Smooth muscle cell of the pulmonary artery (primary cell): ENCODE results near the gene SPTA1. TPM values are rescaled to one million over a fixed set of nuclear protein-coding genes. Genes with fewer than 3 reads are reported as not detected.

Experiments used
- total RNA-seq: library from RNA; depleted of rRNA; stranded (reverse); fragments of >200 nt; gene quantifications from 2 replicates; pipeline ENCODE4 v1.2.3, GENCODE V29; 2014

SPTA1 gene
- total RNA-seq, result under 0.01 and 0.10 TPM in 2 replicates

GRCh38 chr1:158686111-158687009 is at the start of gene SPTA1:
SPTA1 (minus strand) TSS chr1:158686715; CDS start chr1:158686517, 198 bp downstream.

GRCh38 chr1:158720620-158721019 is 34.1 kb upstream of the SPTA1 start, which contains the start of gene OR6K3:
OR6K3 (minus strand) TSS chr1:158720720; CDS start chr1:158718115, 2,605 bp downstream.

GRCh38 chr1:158700552-158700951 is 14.0 kb upstream of the SPTA1 start, which contains the start of gene OR6K2:
OR6K2 (minus strand) TSS chr1:158700652; CDS start chr1:158700652, 0 bp downstream.

GRCh38 chr1:158604968-158605367 is 81.5 kb downstream of the SPTA1 start, which contains the start of gene OR10Z1:
OR10Z1 (plus strand) TSS chr1:158605268; CDS start chr1:158606439, 1,171 bp downstream.

GRCh38 chr1:158579733-158580132 is 106.8 kb downstream of the SPTA1 start, which contains the start of gene OR10X1:
OR10X1 (minus strand) TSS chr1:158579899; CDS start chr1:158579899, 0 bp downstream.

GRCh38 chr1:158570480-158570879 is 116.0 kb downstream of the SPTA1 start, which contains the start of gene OR6P1:
OR6P1 (minus strand) TSS chr1:158570580; CDS start chr1:158563604, 6,976 bp downstream.

Other genes with a start within 250 kb of the SPTA1 start
- gene OR10K1, start 224.9 kb downstream of the SPTA1 start, total RNA-seq, result not detected in 2 replicates
- not detected in 2 replicates for gene OR10R2, start 214.5 kb downstream of the SPTA1 start, total RNA-seq
- gene OR6Y1, start 132.3 kb downstream of the SPTA1 start, total RNA-seq, result not detected in 2 replicates
- not detected in 2 replicates for gene OR6P1, start 116.1 kb downstream of the SPTA1 start, total RNA-seq
- not detected in 2 replicates for gene OR10X1, start 106.8 kb downstream of the SPTA1 start, total RNA-seq
- gene OR10Z1, start 81.4 kb downstream of the SPTA1 start, total RNA-seq, result not detected in 2 replicates
- gene OR6K2, start 13.9 kb upstream of the SPTA1 start, total RNA-seq, result not detected in 2 replicates
- not detected in 2 replicates for gene OR6K3, start 34.0 kb upstream of the SPTA1 start, total RNA-seq
- not detected in 2 replicates for gene OR6K6, start 68.0 kb upstream of the SPTA1 start, total RNA-seq
- not detected in 2 replicates for gene OR6N1, start 85.5 kb upstream of the SPTA1 start, total RNA-seq
- gene OR6N2, start 94.5 kb upstream of the SPTA1 start, total RNA-seq, result not detected in 2 replicates
- not detected in 2 replicates for gene MNDA, start 144.6 kb upstream of the SPTA1 start, total RNA-seq
- not detected in 2 replicates for gene PYHIN1, start 244.8 kb upstream of the SPTA1 start, total RNA-seq